NCI-H2171 (cell line): ENCODE data around the gene PRRG4.
A peak's percentile ranks its signal among the peaks of the same experiment; 100 is the strongest.
"Not testable (repeated sequence)": the region's sequence is repeated elsewhere in the genome, so short reads cannot be mapped to it uniquely, and the experiment has no call there.

Experiments used
- DNase-seq: peaks from one replicate; lab custom pipeline; 2025; lab: John Stamatoyannopoulos, UW

Gene PRRG4

DNA sequence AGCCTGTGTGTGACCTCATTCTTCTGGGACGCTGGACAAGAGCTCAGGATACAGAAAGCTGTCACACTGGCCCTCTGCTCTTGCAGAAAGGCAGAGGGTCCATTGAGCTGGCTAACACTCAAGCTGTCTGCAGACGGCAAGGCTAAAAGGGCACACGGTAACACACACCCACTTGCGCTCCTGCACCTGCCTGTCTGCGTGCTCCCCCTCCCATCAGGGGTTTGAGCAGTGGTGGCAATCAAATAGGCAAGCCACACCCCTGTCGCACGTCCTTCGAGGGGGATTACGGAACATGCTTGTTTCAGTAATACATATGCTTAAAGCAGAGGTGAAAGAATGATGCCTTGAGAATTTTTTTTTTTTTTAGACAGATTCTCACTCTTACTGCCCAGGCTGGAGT is 55.8 kb downstream of the PRRG4 start:
- DNase-seq = no peak

DNA sequence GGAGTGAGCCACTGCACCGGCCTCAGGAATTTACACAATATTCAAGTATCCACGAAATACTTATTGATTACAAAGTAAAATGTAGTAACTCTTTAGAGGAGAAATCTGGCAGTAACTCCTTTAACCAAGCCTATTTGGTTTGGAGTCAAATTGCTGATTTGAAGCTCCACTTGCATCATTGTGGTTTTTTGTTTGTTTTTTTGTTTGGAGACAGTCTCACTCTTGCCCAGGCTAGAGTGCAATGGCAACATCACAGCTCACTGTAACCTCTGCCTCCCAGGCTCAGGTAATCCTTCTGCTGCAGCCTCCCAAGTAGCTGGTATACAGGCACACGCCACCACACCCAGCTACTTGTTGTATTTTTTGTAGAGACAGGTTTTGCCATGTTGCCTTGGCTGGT is 56.5 kb downstream of the PRRG4 start:
- no peak for DNase-seq

DNA sequence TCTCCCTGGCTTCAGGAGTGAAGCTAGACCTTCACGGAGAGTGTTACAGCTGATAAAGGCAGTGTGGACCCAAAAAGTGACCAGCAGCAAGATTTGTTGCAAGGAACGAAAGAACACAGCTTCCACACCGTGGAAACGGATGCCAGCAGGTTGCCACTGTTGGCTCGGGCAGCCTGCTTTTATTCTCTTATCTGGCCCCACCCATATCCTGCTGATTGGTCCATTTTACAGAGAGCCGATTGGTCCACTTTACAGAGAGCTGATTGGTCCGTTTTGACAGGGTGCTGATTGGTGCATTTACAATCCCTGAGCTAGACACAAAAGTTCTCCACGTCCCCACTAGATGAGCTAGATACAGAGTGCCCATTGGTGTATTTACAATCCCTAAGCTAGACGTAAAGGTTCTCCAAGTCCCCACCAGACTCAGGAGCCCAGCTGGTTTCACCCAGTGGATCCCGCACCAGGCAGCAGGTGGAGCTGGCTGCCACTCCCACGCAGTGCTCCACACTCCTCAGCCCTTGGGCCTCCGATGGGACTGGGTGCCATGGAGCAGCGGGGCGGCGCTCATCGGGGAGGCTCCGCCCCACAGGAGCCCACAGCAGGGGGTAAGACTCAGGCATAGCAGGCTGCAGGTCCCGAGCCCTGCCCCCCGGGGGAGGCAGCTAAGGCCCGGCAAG is 58.1 kb downstream of the PRRG4 start:
- DNase-seq = not testable (repeated sequence)

DNA sequence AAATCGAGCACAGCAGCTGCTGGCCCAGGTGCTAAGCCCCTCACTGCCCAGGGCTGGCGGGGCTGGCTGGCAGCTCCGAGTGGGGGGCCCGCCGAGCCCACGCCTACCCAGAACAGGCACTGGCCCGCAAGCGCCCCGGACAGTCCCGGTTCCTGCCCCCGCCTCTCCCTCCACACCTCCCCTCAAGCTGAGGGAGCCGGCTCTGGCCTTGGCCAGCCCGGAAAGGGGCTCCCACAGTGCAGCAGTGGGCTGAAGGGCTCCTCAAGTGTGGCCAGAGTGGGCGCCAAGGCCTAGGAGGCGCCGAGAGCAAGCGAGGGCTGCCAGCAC is 58.6 kb downstream of the PRRG4 start:
- not testable (repeated sequence) for DNase-seq

DNA sequence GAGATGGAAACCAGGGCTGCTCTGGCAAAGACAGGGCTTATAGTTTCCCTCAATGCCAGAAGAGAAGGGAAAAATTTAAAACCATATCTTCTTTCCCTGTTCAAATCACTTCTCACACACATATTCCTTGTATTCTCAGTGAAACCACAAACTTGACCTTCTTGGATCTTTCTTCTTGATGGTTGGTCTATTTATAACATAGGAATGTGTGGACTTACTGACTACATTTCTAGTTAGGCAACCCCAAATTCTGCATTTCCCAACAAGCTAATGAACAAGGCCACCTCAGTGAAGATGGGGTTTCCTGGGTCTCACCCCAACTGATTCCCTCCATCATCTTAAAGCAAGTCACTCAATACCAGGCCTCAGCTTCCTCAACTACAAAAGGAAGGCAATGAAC is 59.1 kb downstream of the PRRG4 start:
- DNase-seq = no peak

DNA sequence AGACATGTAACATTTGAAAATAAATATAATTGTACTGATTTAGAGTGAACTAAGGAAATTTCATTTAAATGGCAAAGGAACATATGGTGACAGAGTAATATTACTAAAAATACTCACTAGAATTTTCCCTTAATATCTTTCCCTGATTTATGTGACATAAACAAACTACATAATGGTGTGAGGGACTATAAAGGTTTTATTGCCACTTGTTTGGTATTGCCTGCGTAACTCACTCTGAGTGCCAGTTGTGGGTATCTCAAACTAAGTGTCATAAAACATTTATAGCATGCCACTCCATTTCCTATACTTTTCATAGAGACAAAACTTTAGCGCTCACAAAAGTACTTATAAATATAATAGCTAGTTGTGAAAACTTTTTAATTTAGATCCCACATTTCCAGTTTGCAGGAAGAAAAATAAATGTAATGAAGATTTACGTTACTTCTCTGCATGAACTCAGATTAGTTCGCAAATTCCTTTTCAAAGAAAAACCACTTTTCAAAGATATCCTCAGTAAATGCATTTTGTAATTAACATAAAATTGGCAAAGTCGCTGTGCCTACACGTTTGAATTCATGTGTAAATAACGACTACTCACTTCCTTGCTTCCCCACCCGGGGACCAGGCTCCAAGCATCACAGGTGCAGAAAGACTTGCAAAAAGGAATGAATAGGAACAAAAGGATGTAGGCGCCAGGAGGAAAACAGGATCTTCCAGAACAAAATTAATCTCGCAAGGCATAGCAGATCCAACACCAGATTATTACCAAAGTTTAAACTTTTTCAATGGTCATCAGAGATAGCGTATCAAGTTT is 61.3 kb downstream of the PRRG4 start:
- DNase-seq = no peak

DNA sequence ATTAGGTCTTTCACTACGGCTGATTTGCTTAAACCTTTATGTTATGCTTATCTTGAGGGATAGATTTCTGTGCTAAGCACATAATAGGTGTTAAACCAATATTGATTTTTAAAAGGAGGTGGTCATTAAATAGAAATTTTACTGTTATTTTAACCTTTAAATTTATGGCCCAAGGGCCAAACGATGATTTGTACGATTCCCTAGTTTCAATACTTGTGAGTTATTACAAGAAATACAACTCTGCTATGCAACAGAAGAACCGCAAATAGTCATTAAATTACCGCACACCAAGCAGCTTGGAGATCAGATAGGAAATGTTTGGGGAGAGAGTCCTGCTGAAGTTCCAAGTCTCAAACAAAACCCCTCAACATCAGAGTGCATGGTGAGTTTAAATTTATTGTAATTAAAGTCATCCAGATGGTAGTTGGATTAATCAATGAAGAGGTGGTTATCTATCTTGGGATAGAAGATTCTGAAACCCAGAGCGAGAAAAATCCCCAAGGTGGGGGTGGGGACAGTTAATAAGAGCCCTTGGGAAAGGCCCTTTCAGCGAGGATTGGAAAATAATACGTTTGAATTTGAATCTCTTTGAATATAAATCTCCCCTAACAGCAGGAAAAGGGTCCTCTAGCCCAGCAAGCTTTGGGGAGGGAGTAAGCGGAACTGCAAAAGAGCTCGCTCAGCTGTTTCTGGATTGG is 62.1 kb downstream of the PRRG4 start:
- DNase-seq = peak; percentile 63

DNA sequence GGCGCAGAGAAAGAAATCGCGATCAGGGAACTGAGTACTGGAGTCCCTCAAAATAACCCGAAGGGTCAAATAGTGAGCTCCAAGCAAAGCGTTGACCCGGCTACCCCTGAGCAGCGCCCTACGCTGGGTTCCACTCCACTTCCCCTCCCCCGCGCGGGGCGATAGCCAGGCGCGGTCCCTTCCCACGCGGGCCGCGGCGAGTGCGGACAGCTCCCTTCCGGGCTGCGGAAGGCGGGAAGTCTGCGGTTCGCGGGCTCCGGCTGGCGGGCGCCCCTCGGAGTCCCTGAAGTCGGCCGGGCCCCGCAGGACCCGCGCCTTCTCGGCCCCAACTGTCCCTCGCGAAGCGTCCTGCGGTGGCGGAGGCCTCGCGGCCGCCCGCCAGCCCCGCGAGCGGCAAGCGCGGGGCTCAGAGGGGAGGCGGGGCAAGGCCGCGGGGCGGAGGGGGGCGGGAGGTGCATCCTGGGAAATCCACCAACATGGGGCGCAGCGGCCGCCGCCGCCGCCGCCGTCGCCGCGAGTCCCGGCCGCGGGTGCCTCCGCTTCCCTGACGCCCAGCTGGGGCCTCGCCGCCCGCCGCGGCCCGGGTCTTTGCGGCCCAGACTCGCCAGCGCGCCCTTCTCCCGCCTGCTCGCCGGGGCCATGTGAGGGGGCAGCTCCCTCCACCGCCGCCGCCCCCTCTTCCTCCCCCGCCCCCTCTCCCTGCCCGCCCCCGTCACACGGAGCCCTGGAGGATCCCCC is 62.8 kb downstream of the PRRG4 start, which contains the start of gene QSER1:
QSER1 (plus strand) TSS at position 457 of the 738 bp plus-strand sequence. CDS start 315 bp downstream, outside the sequence.
- DNase-seq = peak; percentile 95

DNA sequence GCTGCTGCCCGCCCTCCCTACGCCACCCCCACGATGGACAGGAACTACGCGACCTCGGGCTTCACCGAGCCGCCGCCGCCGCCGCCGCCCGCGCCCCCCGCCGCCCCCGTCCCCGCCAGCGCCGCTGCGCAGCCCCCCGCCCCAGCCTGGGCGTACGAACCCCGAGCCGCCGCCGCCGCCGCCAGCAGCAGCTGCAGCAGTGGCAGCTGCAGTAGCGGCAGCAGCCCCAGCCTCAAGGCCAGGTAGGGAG is 63.3 kb downstream of the PRRG4 start:
- DNase-seq = no peak

DNA sequence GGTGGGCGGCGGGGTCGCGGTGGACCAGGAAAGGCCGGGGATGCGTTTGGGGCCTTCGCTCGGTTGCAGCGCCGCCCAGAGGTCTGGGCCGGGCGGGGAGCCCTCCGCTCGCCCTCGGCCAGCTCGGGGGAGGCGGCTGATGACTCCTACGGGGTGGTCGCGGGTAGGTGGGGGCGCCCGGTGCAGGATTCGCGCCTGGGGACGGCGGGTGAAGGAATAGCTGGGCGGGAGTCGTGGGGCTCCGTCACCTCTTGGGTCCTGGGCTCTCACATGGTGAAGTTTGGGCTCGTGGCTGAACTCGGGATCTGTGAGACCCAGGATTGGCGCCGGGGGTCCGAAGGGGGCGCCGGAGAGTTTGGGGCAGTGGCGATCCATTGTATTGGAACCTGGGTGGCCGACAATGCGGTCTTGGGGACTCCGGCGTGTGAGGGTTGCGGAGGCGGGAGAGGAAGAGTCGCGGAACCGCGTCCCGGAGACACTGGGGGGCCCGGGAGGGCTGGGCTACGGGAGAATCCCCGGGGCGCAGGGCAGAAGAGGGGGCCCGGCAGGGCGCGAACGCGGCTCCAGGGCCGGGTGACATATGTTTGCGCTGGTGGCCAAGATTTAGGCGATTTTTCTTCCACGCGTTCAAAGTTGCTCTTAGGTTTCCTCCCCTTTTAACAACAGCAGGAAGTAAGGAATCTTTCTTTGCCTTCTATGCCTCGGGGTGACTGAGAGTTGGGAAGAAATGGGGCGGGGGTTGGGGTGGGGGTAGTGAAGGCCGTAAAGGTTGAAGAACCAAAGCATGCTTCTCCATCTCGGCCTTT is 63.8 kb downstream of the PRRG4 start:
- peak; percentile 78 for DNase-seq

DNA sequence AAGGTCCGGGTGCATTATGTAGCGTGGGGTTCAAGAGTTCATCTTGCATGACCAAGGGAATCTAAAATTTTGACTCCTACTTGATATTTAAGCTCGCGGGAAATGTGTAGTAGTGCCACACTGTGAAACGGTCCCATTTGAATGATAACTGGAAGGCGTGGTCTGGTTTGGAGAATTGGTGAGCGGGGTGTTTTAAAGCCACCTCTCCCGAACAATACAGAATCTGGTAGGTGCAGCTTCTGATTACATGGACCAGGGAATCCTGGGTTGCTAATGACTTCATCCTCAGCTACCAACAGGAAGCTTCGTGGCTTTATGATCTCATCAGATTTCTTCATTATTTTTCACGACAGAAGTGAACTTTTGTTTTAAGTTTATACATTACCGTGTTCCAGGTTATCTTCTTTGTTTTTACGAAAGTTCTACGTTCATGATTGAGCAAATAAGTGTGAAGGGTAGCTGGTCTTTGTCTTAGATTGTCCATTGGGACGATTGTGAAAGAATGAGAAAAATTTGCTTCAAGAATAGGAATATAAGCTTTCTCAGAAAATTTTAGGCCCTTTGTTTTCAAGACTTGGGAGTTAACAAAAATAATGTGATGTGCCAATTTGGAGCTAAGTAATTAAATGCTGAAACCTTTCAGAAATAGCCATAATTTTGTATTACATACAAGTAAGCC is 64.6 kb downstream of the PRRG4 start:
- peak; percentile 89 for DNase-seq

DNA sequence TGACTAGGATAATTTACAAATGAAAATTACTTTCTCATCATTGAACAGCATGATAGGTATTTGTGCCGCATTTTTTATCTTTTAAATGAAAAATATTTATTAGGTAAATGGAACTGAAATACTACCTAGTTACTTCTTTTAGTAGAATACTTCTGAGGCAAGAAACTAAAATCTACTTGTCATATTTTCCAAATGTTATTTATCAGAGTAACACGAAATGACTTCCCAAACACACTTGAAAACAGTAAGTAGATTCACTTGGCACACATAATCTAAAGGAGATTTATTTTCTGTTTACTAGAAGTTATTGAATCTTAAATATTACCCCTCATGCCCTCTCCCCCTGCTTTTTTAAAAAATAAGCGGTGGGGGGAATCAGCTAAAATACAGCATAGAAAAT is 65.2 kb downstream of the PRRG4 start:
- DNase-seq = no peak

DNA sequence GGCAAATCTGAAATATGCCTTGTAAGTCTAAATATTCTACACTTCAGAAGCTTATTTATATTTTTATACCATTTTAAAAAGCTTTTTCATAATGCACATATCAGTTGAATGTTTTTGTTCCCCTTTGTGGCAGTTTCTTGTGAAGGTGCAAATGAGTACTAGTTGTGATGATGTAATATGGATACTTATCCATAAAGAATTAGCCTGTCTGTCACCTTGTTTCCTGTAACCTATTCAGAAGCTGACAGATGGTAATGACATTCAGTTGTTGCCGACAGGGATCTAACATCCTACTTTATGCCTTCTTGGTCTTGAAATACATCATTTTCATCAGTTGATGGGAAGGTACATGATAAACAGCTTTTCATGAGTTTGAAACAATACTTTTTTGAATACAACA is 65.7 kb downstream of the PRRG4 start:
- DNase-seq = peak; percentile 62

DNA sequence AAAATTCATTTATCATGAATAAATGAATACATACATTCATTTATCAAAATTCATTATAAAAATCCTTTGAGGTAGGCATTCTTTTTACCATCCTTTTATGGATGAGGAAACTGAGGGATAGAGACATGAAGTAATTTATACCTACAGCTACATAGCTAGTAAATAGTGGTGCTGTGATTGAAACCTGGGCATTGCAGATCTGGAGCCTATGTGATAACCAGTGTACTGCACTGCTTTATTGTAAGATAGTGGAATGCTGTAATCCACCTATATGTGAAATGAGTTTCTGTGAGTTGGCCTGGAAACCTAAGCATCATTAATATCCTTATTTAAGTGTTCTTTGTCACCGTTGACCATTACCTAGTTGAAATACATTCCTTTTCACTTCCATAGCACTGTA is 67.4 kb downstream of the PRRG4 start:
- no peak for DNase-seq

DNA sequence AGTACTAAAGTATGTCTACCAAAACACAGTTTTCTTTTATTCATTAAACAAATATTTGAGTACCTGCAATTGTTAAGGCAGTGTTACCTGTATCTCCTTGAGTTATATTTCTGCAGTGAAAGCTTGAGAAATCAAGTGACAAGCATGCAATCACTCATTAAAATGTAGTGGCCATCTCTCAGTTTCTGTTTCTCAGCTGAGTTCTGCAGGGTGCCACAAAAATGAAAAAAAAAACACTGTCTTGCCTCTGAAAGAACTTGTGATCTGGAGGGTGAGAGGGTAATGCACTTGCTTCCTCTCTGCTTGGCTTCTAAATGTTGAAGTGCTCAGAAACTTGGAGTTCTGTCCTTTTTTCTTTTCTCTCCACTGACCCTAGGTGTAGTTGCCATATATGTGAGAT is 69.7 kb downstream of the PRRG4 start:
- no peak for DNase-seq

DNA sequence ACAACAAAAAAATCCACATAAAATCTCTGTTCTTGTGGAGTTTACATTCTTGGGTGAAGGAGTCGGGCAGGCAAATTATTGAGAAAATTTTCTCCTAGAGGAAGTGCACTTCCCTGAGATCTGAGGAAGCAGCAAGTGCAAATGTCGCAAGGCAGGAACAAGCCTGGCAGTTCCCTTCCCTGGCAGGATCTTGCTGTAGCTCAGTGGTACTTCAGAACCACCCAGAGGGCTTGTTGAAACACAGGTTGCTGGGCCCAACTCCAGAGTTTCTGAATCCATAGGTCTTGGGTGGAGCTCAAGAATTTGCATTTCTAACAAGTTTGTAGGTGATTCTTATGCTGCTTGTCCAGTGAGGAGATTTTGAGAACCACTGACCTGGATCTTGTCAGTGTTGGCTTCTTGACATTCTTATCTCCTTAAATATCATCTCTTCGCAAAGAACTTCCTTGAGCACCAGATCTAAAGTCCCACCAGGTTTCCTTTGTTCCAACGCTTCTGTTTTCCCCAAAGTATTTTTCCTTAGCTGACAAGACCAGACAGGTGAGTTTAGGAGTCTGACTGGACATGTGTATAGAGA is 72.5 kb downstream of the PRRG4 start:
- DNase-seq = no peak

DNA sequence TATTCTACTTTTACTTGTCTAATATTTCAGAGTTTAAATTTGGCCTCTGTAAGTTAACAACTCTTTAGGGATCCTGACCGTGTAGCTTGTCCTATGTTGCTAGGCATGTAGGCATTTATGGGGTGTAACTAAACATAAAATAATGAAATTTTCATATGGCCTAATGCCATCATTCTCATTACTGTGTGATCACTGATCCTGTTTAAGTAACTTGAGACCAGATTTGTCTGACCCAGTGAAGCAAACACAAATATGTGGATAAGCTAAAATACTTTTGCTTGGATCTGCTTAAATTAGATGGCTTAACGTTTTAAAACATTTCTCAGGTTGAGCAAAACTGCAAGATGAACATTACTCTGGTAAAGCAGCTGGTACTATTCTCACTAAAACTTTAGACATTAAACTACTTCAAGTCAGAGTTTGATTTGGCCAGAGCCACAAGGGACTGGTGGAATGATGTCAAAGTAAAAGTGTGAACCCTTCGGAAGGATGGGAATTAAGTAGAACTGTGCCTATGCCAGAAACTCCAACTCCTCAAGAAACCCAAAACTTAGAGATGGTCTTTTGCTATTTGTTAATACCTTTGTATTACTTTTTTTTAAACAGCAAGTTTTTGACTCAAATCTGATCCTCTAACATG is 75.4 kb downstream of the PRRG4 start:
- no peak for DNase-seq
